ENCODE measurements around the gene C9orf57.
"Not testable (repeated sequence)": the region's sequence is repeated elsewhere in the genome, so short reads cannot be mapped to it uniquely, and the experiment has no call there.

The C9orf57 gene

GRCh38 chr9:72022841-72023240 lies 37.6 kb downstream of the C9orf57 start:
- no peak for DNase-seq

GRCh38 chr9:72013292-72013760 lies 47.1 kb downstream of the C9orf57 start:
- DNase-seq, result no peak

GRCh38 chr9:72012646-72013045 lies 47.8 kb downstream of the C9orf57 start:
- no peak for DNase-seq

GRCh38 chr9:72007726-72008125 lies 52.7 kb downstream of the C9orf57 start:
- not testable (repeated sequence) for DNase-seq

- no peak for DNase-seq
These were observed 53.9 kb downstream of the C9orf57 start for GRCh38 chr9:72006501-72006900.

- DNase-seq, result no peak
These were observed 55.0 kb downstream of the C9orf57 start for GRCh38 chr9:72005451-72005850.

Data from retina (tissue), 1 donor.